Measurements from ENCODE around the gene KIF1A.
"Not testable (repeated sequence)": the region's sequence is repeated elsewhere in the genome, so short reads cannot be mapped to it uniquely, and the experiment has no call there.

The KIF1A gene

DNA sequence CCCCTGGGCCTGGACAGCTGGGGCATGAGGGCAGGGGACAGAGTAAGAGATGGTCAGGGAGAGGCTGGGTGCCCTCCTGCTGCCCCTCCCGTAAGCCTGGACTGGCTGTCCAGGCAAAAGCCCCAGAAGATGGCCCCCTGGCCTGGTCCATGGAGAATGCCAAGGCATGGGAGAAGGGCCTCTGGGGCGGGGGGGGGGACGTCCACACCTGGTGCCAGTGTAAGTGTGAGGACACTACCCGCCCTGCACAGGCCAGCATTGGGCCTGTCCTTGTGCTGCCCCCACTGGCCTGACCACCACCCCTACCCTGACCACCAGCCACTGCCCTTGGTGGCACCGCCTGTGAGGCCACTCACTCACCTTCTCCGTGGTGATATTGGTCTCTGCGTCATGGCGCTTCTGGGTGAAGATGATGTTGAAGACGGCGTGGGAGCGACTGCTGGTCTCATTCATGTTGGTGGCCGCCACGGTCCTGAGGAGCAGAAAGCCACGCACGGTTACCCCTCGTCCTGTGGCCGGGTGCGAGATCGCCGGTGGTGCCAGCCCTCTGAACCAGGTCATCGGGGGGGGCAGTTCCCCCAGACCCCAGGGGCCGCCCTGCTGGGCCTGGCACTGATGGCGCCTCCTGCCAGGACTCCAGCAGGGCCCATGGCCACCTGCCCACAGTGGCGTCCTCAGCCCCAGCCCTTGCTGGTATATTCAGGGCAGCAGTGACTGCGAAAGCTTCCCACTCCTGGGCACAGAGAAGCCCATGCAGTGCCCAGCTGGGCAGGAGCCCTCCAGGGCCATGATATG is 35.2 kb downstream of the KIF1A start:
- no peak for DNase-seq

- DNase-seq = no peak
These were observed 36.0 kb downstream of the KIF1A start for GRCh38 chr2:240783819-240784621.

GRCh38 chr2:240782886-240783818 is 36.9 kb downstream of the KIF1A start:
- DNase-seq = no peak

DNA sequence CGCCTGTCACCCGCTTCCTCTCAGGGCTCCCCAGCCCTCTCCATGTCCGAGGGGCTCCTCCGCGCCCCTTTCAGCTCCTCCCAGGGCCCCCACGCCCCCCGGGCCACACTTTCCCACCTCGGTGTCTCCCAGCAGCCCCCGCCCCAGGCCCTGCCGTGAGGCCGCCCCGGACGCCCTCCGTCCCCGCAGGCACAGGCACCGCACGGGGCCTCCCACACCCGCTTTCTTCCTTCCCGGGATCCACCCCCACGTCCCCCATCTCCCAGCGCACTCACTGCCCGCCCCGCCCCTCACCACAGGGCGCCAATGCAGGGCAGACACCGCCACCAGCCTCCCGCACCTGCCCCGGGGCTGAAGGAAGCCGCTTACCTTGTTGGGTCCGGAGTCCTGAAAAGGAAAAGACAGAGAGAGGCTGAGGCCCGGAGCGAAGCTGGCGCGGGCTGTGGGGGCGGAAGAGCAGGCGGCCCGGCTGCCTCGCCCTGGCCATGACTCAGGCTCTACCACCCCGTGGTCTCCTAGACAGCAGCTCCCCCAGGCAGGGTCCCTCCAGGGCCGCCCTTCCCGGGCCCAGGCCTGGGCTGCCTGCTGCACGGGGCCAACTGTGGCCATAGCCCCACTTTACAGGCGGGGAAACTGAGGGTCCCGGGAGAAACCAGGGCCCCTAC is 37.7 kb downstream of the KIF1A start:
- no peak for DNase-seq

GRCh38 chr2:240781471-240782220 is 38.4 kb downstream of the KIF1A start:
- no peak for DNase-seq

GRCh38 chr2:240780023-240780700 is 39.9 kb downstream of the KIF1A start:
- no peak for DNase-seq

GRCh38 chr2:240779250-240779832 is 40.7 kb downstream of the KIF1A start:
- DNase-seq = not testable (repeated sequence)

- DNase-seq = no peak
These were observed 41.6 kb downstream of the KIF1A start for GRCh38 chr2:240778426-240778825.

GRCh38 chr2:240777456-240778212 is 42.4 kb downstream of the KIF1A start:
- DNase-seq = no peak

- DNase-seq = no peak
These were observed 44.1 kb downstream of the KIF1A start for GRCh38 chr2:240775905-240776304.

GRCh38 chr2:240774856-240775255 is 45.2 kb downstream of the KIF1A start:
- DNase-seq = no peak

DNA sequence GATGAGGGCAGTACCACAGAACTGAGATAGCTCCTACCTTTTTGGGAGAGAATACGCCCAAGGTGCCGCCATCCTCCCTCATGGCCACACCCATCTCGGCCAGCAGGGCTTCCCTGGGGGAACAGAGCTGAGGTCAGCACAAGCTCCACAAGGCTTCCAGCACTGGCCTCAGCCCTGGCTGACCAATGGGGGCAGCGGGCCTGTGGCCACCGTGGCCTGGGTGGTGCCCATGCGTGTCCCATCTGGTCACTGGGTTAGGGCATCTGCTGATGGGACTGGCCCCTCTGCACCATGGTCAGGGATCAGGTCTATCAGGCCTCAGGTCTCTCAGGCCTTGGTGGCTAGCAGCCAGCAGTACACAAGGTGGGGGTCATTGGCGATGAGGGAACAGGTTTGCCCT is 50.9 kb downstream of the KIF1A start:
- DNase-seq = no peak

DNA sequence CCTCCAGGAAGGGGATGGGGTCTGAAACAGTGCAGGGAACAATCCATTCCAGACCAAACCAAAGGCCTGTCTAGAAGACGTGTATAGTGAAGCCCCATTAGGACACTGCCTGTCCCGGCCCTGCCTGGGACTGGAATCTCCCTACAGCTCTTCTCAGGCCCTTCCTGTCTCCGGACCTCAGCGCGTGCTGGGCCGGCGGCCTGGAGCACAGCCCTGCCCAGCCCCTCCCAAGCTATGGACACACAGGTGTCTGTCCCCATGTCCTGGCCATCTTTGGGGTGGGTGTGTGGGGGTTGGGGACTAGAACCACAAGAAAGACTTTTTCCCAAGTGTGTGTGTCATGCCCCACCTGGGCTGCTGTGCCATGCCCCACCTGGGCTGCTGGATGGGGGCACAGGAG is 51.8 kb downstream of the KIF1A start:
- no peak for DNase-seq

DNA sequence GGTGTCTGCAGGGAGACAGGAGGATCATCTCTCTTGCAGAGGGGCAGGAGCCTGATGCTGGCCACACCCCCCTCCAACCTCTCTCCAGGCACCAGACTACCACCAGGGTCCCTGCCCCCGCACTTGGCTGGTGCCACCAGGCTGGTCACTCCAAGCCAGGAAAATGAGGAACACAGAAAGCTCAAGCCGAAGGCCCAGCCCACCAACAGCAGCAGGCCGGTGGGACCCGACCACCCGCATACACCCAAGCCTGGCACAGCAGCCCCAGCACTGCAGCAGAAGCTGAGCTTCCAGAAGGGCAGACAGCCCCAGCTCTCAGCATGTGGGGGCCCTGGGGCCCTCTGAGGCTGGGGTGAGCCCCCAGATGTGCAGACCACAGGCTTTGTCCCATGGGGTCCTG is 52.7 kb downstream of the KIF1A start:
- DNase-seq = no peak

DNA sequence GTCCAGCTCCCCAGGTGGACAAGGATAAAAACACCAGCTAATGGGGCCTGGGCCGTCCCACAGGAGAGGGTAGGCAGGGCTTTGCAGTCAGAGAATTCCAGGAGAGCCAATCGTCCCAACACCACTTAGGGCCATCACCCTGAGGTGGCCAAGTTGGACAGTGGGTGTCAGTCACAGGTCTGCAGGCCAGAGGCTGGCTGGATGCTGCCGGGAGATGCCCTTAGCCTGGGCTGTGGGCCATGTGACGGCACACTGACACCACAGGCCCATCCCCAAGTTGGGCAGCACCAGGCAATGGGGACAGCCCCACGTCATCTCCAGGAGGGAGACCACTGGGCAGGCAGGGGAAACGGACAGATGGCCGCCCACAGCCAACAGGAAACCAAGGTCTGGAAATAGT is 53.9 kb downstream of the KIF1A start:
- no peak for DNase-seq

DNA sequence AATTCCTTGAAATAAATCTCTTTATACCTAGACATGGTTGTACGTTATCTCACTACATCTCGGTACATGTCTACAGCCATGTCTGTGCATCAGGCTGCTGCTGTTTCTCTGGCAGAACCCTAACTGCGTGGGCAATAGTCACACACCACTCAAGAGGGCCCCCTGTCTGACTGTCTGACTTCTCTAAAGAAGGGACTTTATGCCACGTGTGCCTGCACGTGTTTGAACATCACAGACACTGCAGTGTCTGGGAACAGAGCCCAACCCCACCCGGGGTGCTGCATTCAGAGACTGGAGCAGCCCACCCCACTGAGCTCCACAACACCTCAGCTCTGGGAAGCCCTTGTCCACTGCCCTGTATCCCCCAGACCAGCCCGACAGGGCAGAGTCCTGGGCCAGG is 55.0 kb downstream of the KIF1A start:
- DNase-seq = no peak

DNA sequence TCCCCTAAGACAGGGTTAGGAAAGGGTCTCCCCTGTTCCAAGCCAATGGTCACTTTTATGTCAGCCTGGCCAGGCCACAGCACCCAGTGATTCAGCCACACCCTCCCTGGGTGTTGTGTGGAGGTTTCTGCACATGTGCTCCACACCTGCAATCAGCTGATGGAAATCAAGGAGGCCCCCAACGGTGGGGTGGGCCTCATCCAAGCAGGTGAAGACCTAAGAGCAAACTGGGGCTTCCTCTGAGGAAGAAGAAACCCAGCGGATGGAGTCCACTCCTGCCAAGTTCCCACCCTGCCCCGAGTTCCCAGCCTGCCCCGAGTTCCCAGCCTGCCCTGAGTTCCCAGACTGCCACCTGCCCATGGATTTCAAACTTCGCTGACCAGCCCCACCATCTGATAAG is 55.4 kb downstream of the KIF1A start:
- DNase-seq = no peak

GRCh38 chr2:240762971-240763370 is 57.0 kb downstream of the KIF1A start:
- no peak for DNase-seq

GRCh38 chr2:240762249-240762648 is 57.8 kb downstream of the KIF1A start:
- DNase-seq = no peak
